HTR-8/SVneo (cell line): Measurements from ENCODE around the gene TMEM121B.

Experiments
- DNase-seq: peaks from one replicate; pipeline ENCODE4 v3.0.0; 2011; ENCODE audit warnings: low spot score, mixed read lengths; ENCODE audit not compliant: insufficient read length
- FAIRE-seq: peaks from 2 replicates; lab custom pipeline; 2011; peaks lifted over from hg19 to GRCh38; lab: Jason Lieb, UNC

TMEM121B gene

DNA sequence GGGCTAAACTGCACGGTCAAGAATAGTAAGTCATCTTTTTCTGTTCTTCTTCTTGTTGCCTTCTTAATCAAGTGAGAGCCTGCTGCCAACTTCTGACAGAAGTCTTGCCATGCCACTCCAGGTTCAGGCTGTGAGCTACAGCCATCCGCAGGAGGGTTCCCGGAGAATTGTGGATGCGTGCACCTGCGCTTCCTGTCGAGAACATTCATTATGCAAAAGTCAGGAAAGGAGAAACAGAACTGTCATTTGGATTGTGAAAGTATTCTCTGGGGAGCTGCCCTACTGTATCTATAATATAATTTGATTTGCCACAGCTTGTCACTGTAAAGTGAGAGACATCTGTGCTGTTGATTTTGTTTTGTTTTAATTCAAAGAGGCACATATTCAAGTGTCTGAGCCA is 24.1 kb downstream of the TMEM121B start:
- no peak for FAIRE-seq
- DNase-seq = no peak

GRCh38 chr22:17096071-17096470 is 25.1 kb downstream of the TMEM121B start:
- DNase-seq = no peak
- no peak for FAIRE-seq

- DNase-seq = no peak
- FAIRE-seq = no peak
These were observed 25.6 kb downstream of the TMEM121B start for GRCh38 chr22:17095538-17095937.

DNA sequence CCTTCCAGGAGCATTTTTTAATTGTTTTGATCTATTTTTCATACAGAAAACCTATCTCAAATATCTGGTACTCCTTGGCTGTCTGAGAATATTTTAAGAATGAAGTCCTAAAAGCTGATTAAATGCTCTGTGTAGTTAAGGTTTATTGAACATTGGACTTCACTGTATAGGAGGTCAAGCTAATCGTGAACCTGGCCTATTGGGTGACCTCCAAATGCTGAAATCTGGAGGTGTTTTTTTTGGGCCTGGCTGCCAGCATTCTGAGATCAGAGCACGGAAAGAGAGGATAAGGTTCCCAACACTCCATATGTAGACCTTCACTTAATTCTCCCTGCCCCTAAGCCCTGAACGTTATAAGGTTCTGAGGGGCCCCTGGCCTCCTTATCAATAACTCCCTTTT is 28.1 kb downstream of the TMEM121B start:
- DNase-seq (no peak), FAIRE-seq (no peak)

DNA sequence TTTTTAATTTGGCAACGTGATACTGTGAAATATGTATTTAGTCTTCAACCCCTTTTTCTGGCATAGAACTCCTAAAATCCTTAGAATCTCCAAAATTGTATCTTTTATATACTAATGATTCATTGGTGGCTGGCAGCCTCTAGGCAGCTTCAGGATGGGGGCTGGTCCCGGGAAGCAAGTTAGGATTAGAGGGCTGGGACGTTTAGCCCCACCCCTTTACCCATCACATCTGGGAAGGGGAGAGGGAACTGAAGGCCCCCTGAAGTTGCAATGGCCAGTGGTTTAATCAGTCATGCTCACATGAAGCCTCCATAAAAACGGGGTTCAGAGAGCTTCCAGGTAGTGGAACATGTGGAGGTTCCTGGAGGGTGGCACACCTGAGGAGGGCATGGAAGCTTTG is 29.3 kb downstream of the TMEM121B start:
- FAIRE-seq = no peak
- no peak for DNase-seq

DNA sequence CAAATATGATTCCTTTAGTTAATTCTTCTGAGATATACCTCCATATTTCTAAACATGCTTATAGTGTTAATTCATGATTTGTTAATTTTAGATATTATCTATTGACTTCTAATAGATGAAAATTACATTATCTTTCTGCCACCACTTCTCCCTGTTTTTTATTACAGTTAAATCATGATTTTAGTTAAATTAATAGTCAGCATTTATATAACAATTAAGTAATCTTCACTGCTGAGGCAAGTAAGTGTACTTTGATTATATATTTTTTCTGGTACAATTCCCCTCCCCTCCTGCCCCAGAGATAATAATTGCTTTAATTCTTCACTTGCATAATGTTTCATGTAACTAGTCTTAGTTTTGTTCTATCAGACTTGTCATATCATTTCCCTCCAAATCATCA is 30.6 kb downstream of the TMEM121B start:
- DNase-seq (no peak), FAIRE-seq (no peak)

- FAIRE-seq (no peak), DNase-seq (no peak)
These were observed 33.5 kb downstream of the TMEM121B start for GRCh38 chr22:17087498-17088131.

DNA sequence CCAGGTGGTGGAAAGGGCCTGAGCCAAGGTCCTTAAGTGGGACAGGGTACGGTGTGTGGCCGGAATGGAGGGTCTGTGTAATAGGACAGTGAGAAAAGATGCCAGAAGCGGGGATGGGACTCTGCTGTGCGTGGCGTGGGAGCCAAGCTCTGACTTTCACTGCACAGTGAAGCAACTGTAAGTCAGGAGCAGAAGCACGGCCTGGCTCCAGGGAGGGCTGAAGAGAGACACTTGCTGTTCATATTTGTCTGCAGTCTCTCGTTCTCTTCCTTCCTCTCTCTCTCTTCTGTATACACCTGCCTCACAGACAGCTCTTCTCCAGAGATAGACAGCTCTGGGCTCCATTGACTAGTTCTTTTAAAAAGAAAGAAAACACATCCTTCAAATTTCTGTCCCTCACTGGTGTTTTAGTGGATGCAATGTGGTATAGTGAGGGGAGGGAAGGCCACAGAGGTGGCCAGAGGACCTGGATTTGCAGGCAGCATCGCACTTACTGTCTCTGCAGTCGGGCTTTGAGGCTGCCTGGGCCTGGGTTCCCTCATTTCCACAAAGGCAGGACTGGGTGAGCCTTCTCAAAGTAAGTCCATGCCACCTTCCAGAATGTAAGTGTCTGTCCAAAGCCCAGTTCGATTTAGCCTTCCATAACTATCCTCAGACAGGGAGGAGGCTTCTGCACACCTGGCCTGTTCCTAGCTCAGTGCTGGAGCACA is 34.2 kb downstream of the TMEM121B start:
- FAIRE-seq = no peak
- DNase-seq = no peak

DNA sequence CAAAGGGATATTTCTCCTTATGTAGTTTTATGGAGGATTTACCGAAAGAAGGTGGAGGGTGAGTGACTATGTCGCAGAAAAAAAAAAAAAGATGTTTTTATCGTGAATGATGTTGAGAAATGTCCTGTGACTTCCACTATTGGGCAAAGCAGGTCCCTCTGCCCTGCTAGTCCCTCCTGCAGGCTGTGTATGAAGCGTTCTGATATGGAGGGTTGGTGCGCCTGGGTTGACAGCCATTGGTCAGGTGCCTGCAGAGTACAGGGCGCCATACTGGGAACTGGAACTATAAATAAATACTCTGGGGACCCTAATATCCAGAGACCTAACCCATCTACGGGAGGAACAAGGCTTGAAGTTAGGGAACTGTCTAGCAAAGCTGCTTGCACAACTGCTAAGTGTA is 34.9 kb downstream of the TMEM121B start:
- FAIRE-seq = no peak
- no peak for DNase-seq

DNA sequence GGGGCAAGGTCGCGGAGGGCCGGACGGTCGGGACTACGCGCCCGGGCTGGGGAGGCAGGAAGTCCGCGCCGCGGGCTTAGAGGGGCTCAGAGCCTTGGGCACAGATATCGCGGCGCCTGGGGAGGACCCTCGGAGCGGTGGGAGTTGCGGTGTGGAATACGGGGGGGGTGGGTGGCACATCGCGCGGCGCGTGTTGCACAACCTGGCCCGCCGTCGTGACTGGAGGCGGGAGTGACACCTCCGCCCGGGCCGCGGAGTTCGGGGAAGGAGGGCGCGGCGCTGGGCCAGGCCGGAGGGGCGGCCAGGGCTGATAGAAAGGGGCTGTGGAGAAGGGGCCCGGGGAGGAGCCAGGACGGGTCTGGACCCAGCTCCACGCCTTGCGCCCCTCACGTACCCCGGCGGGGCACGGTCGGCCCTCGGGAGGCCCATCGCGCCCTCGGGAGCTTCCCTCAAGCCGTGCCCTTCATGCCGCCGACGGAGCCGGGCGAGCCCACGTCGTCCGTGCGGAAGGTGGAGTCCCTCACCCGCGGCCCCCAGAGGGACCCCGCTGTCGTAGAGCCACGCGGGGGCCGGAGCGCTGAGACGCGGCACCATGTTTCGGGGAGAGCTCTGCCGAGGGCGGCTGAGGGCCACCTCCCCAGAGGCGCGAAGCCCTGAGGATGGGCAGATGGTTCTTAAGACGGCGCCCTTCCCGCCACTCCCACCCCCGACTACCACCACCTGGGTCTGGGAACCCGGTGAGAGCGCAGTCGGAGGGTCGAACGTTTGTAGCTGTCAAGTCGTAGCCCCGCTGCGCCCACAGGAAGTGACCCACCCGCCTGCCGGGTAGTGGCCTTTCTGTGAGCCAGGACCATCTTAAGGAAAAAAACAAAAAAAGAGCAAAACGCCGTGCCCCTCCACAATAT is 35.6 kb downstream of the TMEM121B start:
- no peak for FAIRE-seq

GRCh38 chr22:17084554-17085276 is 36.4 kb downstream of the TMEM121B start, which contains the start of gene IL17RA:
Gene IL17RA (plus strand): TSS chr22:17085000. CDS start chr22:17085092, 92 bp downstream.
- FAIRE-seq = peak; percentile 69
- peak; percentile 86 for DNase-seq

More for the DNA sequence above, 35.6 kb downstream of the TMEM121B start:
- DNase-seq = no peak

DNA sequence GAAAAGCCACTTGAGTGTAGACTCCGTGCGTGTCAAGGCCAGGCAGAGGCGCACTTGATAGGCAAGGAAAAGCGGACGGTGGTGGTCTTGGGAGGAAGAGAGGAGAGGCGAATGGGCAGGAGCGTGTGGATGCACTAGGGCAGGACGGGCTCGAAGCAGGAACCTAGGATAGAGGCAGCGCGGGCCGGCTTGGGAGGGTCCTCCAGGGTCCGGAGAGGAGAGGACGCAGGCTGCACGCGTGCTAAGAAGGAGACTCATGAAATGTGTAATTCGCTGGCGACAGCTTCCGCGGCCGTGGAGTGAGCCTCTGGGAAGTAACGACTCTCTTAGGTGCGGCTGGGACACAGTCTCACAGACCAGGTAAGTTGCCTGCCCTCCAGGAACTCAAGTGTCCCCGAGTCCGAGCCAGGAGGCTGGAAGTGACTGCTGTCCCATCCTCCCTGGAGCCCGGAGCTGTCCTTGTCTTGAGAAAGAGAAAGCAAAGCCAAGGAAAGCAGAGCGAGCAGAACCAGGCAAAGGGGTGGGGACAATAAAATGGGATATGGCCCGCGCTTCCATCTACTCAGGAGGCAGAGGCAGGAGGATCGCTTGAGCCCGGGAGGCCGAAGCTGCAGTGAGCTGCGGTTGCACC is 37.2 kb downstream of the TMEM121B start:
- DNase-seq = no peak
- no peak for FAIRE-seq

- DNase-seq (no peak), FAIRE-seq (no peak)
These were observed 37.9 kb downstream of the TMEM121B start for GRCh38 chr22:17083255-17083654.

GRCh38 chr22:17079572-17079971 is 41.6 kb downstream of the TMEM121B start:
- no peak for FAIRE-seq
- DNase-seq = no peak

GRCh38 chr22:17077255-17077654 is 43.9 kb downstream of the TMEM121B start:
- DNase-seq (peak; percentile 37), FAIRE-seq (no peak)

DNA sequence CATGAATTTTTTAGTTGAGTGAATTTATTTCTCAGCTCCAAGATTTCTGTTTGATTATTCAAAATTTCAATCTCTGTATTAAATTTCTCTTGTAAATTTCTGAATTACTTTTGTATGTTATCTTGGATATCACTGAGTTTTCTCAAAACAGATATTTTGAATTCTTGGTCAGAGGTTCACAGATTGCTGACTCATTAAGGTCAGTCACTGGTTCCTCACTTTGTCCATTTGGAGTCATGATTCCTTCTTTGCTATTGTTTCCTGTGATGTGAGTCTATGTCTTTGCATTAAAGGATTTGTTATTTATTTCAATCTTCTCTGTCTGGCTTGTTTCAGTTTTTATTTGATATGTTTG is 46.5 kb downstream of the TMEM121B start:
- DNase-seq (no peak), FAIRE-seq (no peak)

DNA sequence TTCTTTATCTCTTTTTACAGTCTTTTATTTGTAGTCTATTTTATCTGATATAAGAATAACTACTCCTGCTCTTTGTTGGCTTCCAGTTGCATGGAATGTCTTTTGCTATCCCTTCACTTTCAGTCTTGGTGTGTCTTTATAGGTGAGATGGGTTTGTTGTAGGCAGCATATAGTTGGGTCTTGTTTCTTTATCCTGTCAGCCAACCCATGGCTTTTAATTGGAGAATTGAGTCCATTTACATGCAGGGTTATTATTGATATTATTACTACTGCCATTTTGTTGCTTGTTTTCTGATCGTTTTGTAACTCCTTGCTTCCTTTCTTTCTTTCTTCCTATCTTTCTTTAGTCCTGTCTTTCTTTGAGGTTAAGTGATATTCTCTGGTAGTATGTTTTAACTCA is 48.3 kb downstream of the TMEM121B start:
- DNase-seq (no peak), FAIRE-seq (no peak)
